NCI-H69 (cell line): ENCODE measurements around the gene PDE4DIP.
"Not testable (repeated sequence)": the region's sequence is repeated elsewhere in the genome, so short reads cannot be mapped to it uniquely, and the experiment has no call there.

Experiments used
- DNase-seq: peaks from one replicate; lab custom pipeline; 2025; lab: John Stamatoyannopoulos, UW

PDE4DIP gene

DNA sequence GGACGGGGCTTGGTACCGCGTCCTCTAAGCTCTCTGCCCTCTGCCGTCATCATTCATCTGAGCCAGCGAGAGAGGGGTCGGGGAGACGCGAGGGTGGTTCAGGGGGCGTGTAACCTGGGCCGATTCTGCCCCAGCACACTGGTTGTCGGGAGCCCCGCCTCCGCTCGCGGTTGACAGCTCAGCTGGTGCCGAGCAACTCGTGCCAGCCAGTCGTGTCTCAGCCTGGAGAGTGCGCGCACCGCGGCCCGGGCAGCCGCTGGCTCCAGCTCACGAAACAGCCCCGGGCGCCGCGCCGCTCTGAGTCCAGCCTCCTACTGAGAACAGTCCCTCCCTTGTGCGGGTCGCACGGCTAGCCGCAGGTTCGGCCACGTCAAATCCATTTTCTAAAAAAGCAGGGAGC lies at the start of gene PDE4DIP:
Gene PDE4DIP, plus strand, starts transcription at position 209 of the 400 bp plus-strand sequence. CDS start 347 bp downstream, outside the sequence.
- not testable (repeated sequence) for DNase-seq

GRCh38 chr1:148808268-148808928 lies 35.8 kb upstream of the PDE4DIP start:
- not testable (repeated sequence) for DNase-seq

DNA sequence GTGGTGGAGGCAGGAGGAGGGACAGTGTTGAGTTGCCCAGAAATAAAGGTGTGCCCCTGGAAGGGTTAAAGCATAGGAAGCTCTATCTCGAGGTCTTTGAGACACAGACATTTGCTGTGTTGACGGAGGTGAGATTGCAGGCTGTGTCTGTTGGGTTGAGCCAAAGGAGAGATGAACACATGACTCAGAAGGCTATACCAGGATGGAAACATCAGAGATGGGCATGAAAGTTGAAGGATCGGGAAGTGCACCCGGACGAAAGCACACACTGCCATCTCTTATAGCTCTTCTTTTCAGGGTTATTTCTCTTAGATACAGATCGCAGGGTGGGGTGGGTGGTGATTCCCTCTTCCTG lies 35.3 kb upstream of the PDE4DIP start:
- not testable (repeated sequence) for DNase-seq

DNA sequence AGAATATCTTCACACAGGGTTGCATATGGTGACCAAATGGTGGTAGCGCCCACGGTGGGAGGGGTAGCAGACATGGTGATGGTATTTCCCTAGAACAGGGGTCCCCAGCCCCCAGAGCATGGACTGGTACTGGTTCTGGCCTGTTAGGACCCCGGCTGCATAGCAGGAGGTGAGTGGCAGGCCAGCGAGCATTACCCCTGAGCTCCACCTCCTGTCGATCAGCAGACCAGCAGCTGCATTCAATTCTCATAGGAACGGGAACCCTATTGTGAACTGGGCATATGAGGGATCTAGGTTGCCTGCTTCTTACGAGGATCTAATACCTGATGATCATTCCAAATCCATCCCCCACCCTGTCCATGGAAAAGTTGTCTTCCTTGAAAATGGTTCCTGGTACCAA lies 22.0 kb upstream of the PDE4DIP start:
- not testable (repeated sequence) for DNase-seq

DNA sequence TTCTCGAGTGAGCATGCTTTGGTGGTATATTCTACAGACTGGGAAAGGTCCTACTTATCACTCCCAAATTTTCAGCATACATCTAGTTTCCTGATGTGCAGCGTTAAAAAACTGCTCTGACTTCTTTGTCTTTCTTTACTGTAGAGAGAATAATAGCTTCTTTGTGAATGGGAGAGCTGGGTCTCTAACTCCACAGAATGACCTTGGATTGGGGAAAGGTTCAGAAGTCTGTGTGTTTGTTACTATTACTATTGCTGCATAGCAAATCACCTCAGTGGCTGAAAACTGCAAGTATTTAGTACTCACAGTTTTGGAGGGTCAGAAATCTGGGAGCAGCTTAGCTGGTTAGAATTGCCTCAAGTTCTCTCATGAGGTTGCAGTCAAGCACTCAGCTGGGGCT lies 20.4 kb upstream of the PDE4DIP start:
- not testable (repeated sequence) for DNase-seq

DNA sequence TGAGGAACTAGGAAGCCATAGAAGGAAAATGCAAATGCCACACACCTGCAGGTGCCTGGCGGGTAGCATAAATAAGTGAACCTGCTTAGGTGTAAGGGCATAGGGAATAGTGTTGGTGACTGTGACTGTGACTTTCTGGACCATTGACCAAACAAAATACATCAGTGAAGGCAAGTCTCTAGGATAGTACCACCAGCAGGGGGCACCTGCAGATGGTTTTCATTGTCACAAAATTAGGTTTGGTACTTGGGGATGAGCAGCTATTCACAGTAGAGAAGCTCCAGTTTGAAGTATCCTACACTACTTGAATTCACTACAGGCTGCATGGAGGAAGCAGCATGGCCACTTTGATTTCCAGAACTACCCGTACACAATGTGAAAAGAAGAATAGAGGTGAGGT lies 19.2 kb upstream of the PDE4DIP start:
- not testable (repeated sequence) for DNase-seq

GRCh38 chr1:148828531-148828930 lies 15.7 kb upstream of the PDE4DIP start:
- DNase-seq, result not testable (repeated sequence)

GRCh38 chr1:148828962-148829361 lies 15.3 kb upstream of the PDE4DIP start:
- DNase-seq, result not testable (repeated sequence)

GRCh38 chr1:148829365-148829764 lies 14.9 kb upstream of the PDE4DIP start:
- DNase-seq, result not testable (repeated sequence)

DNA sequence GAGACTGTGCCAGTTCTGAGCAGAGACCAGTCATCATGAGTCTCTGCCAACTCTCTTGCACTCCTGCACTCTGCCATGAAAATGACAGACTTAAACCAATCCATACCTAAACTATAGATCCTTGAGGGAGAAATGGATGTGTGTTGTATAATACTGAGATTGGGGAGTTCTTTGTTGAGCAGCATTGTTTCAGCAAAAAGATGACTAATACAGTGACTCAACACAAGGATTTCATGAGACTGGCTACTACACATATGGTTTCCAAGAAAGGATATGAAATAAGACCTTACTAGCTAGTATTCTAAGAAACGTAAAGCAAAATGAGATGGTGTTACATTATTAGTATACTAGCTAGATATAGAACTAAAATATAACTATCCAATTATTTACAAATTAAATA lies 3.0 kb upstream of the PDE4DIP start:
- not testable (repeated sequence) for DNase-seq

- DNase-seq, result not testable (repeated sequence)
Observed at GRCh38 chr1:148844651-148845050, 423 bp downstream of the PDE4DIP start.

DNA sequence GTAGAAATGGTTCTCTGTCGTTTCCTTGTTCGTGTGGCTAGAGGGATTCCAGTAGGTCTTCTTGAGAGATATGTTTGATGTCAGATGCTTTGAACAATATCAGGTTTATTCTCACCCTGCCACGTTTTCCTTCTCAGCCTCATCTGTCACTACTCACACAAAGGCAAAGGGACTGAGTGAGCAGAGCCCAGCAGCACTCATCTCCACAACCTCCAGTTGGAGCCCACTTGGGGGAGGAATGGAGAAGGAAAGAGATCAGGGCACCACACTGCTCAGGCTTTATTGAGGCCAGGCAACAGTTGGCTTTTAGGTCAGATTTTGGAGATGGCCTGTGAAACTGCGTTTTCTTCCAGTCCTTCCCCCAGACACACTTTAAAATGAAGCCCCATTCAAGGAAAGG lies 840 bp downstream of the PDE4DIP start:
- DNase-seq, result not testable (repeated sequence)

- DNase-seq, result not testable (repeated sequence)
Observed at GRCh38 chr1:148850347-148850746, 6.1 kb downstream of the PDE4DIP start.

DNA sequence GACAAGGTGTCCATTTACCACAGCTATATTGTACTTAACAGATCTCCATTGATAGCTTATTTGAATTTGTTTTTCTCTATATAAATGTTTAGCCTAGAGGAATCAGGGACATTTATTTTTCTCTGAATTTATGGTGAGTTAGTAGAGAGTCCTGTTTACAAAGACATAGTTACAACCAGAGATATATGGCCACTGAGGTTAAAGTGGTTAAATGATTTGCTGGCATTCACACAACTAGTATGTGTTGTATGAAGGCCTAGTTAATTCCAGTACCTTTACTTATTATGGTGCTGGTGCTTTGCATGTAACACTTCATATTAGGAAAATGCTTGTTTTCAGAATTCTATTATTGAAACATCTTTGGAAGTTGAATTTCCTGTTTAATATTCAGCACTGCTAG lies 6.6 kb downstream of the PDE4DIP start:
- not testable (repeated sequence) for DNase-seq

DNA sequence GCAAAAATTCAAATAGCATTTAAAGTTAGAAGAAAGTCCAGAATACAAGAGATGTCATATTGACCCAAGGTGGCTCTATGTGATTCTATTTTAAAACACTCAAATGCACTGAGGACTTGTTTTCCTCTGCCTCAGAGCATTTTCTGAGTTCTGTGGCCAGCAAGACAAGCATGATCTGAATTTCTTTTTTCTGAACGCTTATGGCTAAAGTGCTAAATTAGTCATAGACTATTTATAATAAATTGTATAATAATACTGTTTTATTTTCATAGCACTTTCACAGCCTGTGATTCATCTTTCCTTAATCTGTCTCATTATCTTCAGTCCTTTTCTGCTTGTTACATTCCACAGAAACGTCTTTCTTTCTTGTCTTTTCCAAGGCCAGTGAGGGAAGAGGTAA lies 7.5 kb downstream of the PDE4DIP start:
- DNase-seq, result not testable (repeated sequence)

DNA sequence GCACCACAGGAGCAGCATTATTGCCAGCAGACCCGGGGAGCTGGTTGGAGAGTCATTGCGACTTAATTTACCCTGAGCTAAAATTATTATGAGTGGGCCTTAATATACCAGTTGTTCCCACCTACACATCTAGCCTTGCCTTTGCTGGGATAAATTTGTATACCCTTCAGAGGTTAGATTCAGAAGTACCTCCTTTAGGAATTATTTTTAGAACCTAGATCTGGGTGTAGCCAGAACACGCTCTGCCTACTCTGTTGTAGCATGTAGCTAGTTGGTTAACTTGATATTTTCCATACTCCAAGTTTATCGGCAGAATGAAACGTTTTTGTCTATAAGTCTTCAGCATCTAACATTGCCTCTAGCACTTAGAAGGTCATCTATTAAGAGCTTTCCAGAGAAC lies 9.1 kb downstream of the PDE4DIP start:
- not testable (repeated sequence) for DNase-seq

DNA sequence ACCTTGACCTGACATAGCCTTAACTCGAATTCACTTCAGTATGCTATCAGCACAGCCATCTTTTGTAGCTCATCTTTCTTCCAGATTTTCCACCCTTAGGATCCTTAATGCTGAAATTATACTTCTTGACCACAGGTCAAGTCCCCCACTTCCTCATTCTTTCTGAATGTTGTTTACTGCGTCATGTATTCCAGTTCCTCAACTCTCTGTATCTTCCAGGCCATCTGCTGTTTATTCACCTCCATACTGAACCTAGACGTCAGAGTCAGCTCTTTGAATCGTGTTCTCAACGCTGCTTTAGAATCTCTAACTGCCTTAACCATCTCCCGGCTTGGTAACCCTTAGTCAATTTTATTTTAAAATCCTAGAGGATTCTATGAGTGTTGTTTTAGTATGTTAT lies 9.8 kb downstream of the PDE4DIP start:
- DNase-seq, result not testable (repeated sequence)

- not testable (repeated sequence) for DNase-seq
Observed at GRCh38 chr1:148855367-148855766, 11.1 kb downstream of the PDE4DIP start.

- not testable (repeated sequence) for DNase-seq
Observed at GRCh38 chr1:148860049-148860448, 15.8 kb downstream of the PDE4DIP start.

- DNase-seq, result not testable (repeated sequence)
Observed at GRCh38 chr1:148860579-148861259, 16.5 kb downstream of the PDE4DIP start.

GRCh38 chr1:148862590-148862989 lies 18.4 kb downstream of the PDE4DIP start:
- DNase-seq, result not testable (repeated sequence)

GRCh38 chr1:148868924-148869633 lies 24.9 kb downstream of the PDE4DIP start:
- DNase-seq, result not testable (repeated sequence)

- not testable (repeated sequence) for DNase-seq
Observed at GRCh38 chr1:148869634-148869961, 25.4 kb downstream of the PDE4DIP start.
